ENCODE data around the gene MED25. TPM values are rescaled to one million over a fixed set of nuclear protein-coding genes. Genes with fewer than 3 reads are reported as not detected.

MED25 gene
- total RNA-seq, 4 donors from 2014 or later: 15.2 to 30.5 (median 16.4) TPM

GRCh38 chr19:49861107-49861506 lies 43.0 kb downstream of the MED25 start:
- TF ChIP-seq CTCF (IDR thresholded peaks at IDR 0.05; ENCODE audit: low read depth): no peak

GRCh38 chr19:49861541-49862378 lies 43.7 kb downstream of the MED25 start:
- TF ChIP-seq CTCF (IDR thresholded peaks at IDR 0.05; ENCODE audit: low read depth): no peak

DNA sequence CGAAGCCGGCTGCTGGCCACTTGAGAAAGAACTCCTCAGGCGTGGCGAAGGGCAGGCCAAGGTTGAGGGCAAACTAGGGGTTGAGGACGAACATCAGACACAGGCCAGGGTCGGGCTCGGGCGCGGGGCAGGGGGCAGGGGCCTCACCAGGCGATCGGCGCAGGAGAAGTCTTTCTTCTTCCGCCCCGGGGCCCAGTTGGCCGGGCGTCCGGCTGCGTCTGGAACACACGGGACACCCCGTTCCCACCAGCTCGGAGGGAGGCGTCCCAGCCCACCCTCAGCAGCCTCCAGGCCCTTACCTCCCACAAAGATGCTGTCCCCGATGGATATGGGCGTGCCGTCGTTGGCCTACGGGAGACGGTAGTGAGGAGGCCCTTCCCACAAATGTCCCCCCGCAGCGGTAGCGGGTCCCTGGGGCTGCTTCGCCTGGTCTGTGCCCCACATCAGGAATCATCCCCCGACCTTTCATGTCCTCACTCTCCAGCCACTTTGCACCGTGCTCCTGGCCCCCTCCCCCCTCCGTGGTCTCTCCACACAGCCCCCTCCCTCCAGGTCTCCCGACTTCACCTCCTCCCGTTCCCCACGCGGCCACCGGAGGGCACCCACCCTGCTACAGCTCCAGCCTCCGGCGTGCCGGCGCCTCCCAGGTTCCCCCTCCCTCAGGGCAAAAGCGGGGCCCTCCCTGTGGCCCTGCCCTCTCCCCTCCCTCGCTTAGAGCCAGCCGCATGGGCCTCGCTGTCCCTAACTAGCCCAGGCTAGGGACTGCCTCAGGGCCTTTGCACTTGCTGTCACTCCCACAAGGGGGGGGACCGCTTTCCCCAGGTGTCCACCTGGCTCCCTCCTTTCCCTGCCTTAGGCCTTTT lies 44.5 kb downstream of the MED25 start:
- no peak for TF ChIP-seq CTCF (IDR thresholded peaks at IDR 0.05; ENCODE audit: low read depth)

- no peak for TF ChIP-seq CTCF (IDR thresholded peaks at IDR 0.05; ENCODE audit: low read depth)
Measured at GRCh38 chr19:49863254-49863934, 45.3 kb downstream of the MED25 start.

- TF ChIP-seq CTCF (IDR thresholded peaks at IDR 0.05; ENCODE audit: low read depth): no peak
Measured at GRCh38 chr19:49863935-49864320, 45.8 kb downstream of the MED25 start.

GRCh38 chr19:49864890-49865289 lies 46.8 kb downstream of the MED25 start:
- no peak for TF ChIP-seq CTCF (IDR thresholded peaks at IDR 0.05; ENCODE audit: low read depth)

Measured in subcutaneous adipose tissue (tissue), 4 donors.